Endothelial cell of umbilical vein (primary cell): Measurements from ENCODE around the gene LKAAEAR1. TPM values are rescaled to one million over a fixed set of nuclear protein-coding genes. Genes with fewer than 3 reads are reported as not detected.
"Not testable (repeated sequence)": the region's sequence is repeated elsewhere in the genome, so short reads cannot be mapped to it uniquely, and the experiment has no call there.

Source experiments
- BruUV-seq: library from RNA; stranded (reverse); fragments of 400-500 nt; replicated peaks from 2 replicates; lab custom pipeline; 2021; lab: Mats Ljungman, UMichigan
- CTCF ChIA-PET: fragments of 300-600, 350-600 bp; sonication (Branson Sonifier 250); formaldehyde crosslinking; loops from one replicate; lab custom pipeline; 2021; ENCODE audit warnings: antibody characterized with exemption, inconsistent platforms; lab: Charles Lee
- POLR2A ChIA-PET: fragments of 300-600, 350-600 bp; sonication (Branson Sonifier 250); formaldehyde crosslinking; loops from one replicate; lab custom pipeline; 2021; ENCODE audit warnings: antibody characterized with exemption, inconsistent platforms; lab: Charles Lee
- DNase-seq: peaks from one replicate; pipeline ENCODE4 v3.0.0-alpha.2; 2011; ENCODE audit warnings: low read depth, low spot score
- FAIRE-seq: peaks from 2 replicates; lab custom pipeline; 2011; peaks lifted over from hg19 to GRCh38; lab: Jason Lieb, UNC
- H2AFZ ChIP-seq: 2 replicates; pipeline ENCODE4 v1.6.0; 2012; ENCODE audit warnings: low read depth, low read length, control low read depth, inconsistent platforms
- H3K27ac ChIP-seq: 2 replicates; pipeline ENCODE4 v1.5.1; 2011; ENCODE audit warnings: low read depth, mild to moderate bottlenecking, control low read depth, low read length, moderate library complexity; ENCODE audit not compliant: insufficient read depth
- H3K27me3 ChIP-seq, 2 experiments: 2 replicates each; pipeline versions ENCODE4 v1.6.0 to v1.6.1; 2011; ENCODE audit warnings: low read length in 2 of 2, mixed read lengths in 1 of 2; ENCODE audit not compliant: control insufficient read depth in 2 of 2, insufficient read depth in 2 of 2
- H3K36me3 ChIP-seq, 2 experiments: 2 replicates in 1 of 2; 3 replicates in 1 of 2; pipeline ENCODE4 v1.5.1; 2011; ENCODE audit warnings: low read length in 2 of 2, mild to moderate bottlenecking in 1 of 2, moderate library complexity in 1 of 2; ENCODE audit not compliant: control insufficient read depth in 2 of 2, insufficient read depth in 2 of 2; ENCODE audit errors: extremely low read depth in 1 of 2
- H3K4me1 ChIP-seq: 3 replicates; pipeline ENCODE4 v1.5.1; 2011; ENCODE audit warnings: mild to moderate bottlenecking, low read length; ENCODE audit not compliant: control insufficient read depth, insufficient read depth; ENCODE audit errors: extremely low read depth
- H3K4me2 ChIP-seq: 2 replicates; pipeline ENCODE4 v1.6.1; 2011; ENCODE audit warnings: low read length, control low read depth, mixed read lengths; ENCODE audit not compliant: insufficient read depth
- H3K4me3 ChIP-seq, 3 experiments: fragments of 200-600 bp in 1 of 3; sonication (generic), shearing (Covaris generic) in 1 of 3; replicated peaks in 1 of 3; 2 replicates each; pipeline ENCODE4 v1.5.1; 2011 to 2016; ENCODE audit warnings: control low read depth in 3 of 3, low read length in 3 of 3, mild to moderate bottlenecking in 2 of 3, inconsistent platforms in 1 of 3, low read depth in 1 of 3, moderate library complexity in 1 of 3; ENCODE audit not compliant: insufficient read depth in 1 of 3
- H3K79me2 ChIP-seq: 2 replicates; pipeline ENCODE4 v1.6.0; 2012; ENCODE audit warnings: low read length, inconsistent platforms; ENCODE audit not compliant: control insufficient read depth, insufficient read depth
- H3K9ac ChIP-seq: replicated peaks from 2 replicates; pipeline ENCODE3; 2011; ENCODE audit warnings: low read length, control low read depth; ENCODE audit not compliant: insufficient read depth; ENCODE audit errors: extremely low read depth
- H3K9me1 ChIP-seq: replicated peaks from 3 replicates; pipeline ENCODE4 v1.6.0; 2011; ENCODE audit warnings: mild to moderate bottlenecking, low read length; ENCODE audit not compliant: control insufficient read depth, insufficient read depth; ENCODE audit errors: extremely low read depth
- H3K9me3 ChIP-seq: replicated peaks from 2 replicates; pipeline ENCODE4 v1.5.1; 2012; ENCODE audit warnings: low read length, inconsistent platforms; ENCODE audit not compliant: control insufficient read depth, insufficient read depth
- H4K20me1 ChIP-seq: replicated peaks from 2 replicates; pipeline ENCODE3; 2011; ENCODE audit warnings: mild to moderate bottlenecking, low read length; ENCODE audit not compliant: control insufficient read depth, insufficient read depth; ENCODE audit errors: extremely low read depth
- CTCF ChIP-seq, 2 donors: IDR thresholded peaks; 1 replicate in 1 of 2; 2 replicates in 1 of 2; pipeline ENCODE4 v1.5.1; 2011; ENCODE audit warnings: low read length in 2 of 2, mild to moderate bottlenecking in 2 of 2, moderate library complexity in 2 of 2, control low read depth in 1 of 2, inconsistent platforms in 1 of 2, low read depth in 1 of 2; ENCODE audit not compliant: insufficient read depth in 1 of 2; ENCODE audit errors: extremely low read depth in 1 of 2
- EZH2 ChIP-seq: IDR thresholded peaks from 2 replicates; pipeline ENCODE4 v1.6.1; 2012; ENCODE audit warnings: borderline replicate concordance, low read depth, mild to moderate bottlenecking, moderate library complexity, low read length, inconsistent platforms; ENCODE audit not compliant: severe bottlenecking
- FOS ChIP-seq: IDR thresholded peaks from 2 replicates; pipeline ENCODE4 v1.6.1; 2011; ENCODE audit warnings: mild to moderate bottlenecking, low read length, moderate library complexity, borderline replicate concordance; ENCODE audit not compliant: insufficient read depth
- GATA2 ChIP-seq: IDR thresholded peaks from 2 replicates; pipeline ENCODE4 v1.7.0; 2011; ENCODE audit warnings: low read depth, mild to moderate bottlenecking, moderate library complexity, mixed read lengths, low read length; ENCODE audit not compliant: insufficient read length, insufficient read depth
- JUN ChIP-seq: IDR thresholded peaks from 2 replicates; pipeline ENCODE4 v1.6.1; 2011; ENCODE audit warnings: borderline replicate concordance, low read depth; ENCODE audit not compliant: insufficient read length, insufficient read depth
- MAX ChIP-seq: IDR thresholded peaks from 2 replicates; pipeline ENCODE4 v1.6.1; 2011; ENCODE audit not compliant: insufficient read depth, insufficient read length
- MYC ChIP-seq: IDR thresholded peaks from one replicate; pipeline ENCODE4 v1.6.1; 2011; ENCODE audit warnings: mild to moderate bottlenecking, low read depth, low read length
- POLR2A ChIP-seq: IDR thresholded peaks from 2 replicates; pipeline ENCODE4 v1.6.1; 2012; ENCODE audit warnings: low read depth, mild to moderate bottlenecking, control low read depth, low read length
- POLR2AphosphoS5 ChIP-seq: IDR thresholded peaks from 2 replicates; pipeline ENCODE4 v1.6.1; 2012; ENCODE audit warnings: low read depth, mild to moderate bottlenecking, control low read depth, low read length, moderate library complexity; ENCODE audit not compliant: insufficient read depth
- dilution Hi-C: fragments of 300-500 bp; cut with MboI; formaldehyde crosslinking; loops from one replicate; pipeline ENCODE4 v1.15.0; 2019; ENCODE audit warnings: low sequenced_read_pairs; ENCODE audit not compliant: extremely low pct_ligation_motif_present
- intact Hi-C: fragments of 100-400 bp; cut with micrococcal nuclease; formaldehyde crosslinking; loops from one replicate; pipeline ENCODE4 v1.10.0; 2022
- polyA plus RNA-seq, 4 experiments: library from polyadenylated mRNA; depleted of rRNA in 3 of 4; stranded (reverse) in 3 of 4; unstranded in 1 of 4; fragments of >200 nt; gene quantifications; 2 replicates each; pipeline versions ENCODE4 v1.2.1 to v1.2.3, GENCODE V29; 2011 to 2012; ENCODE audit warnings: missing spikeins in 1 of 4
- total RNA-seq: library from RNA; stranded (reverse); gene quantifications from 2 replicates; pipeline ENCODE4 v1.2.3, GENCODE V29; 2021

LKAAEAR1 gene
- total and polyA plus RNA-seq, 2 donors (not counting 3 experiments of a cell fraction or from before 2014, with no cell fraction given) = 0.29 TPM; not detected in 1

- Histone ChIP-seq H3K36me3 (no peaks in the 10 kb centered on the region), H2AFZ (no peak overlapping the region), H3K27ac (no peak overlapping the region), H3K27me3 (peaks cover 0 to 6% of the 10 kb centered on the region in 2 experiments), H3K4me1 (no peaks in the 10 kb centered on the region), H3K9me1 (no peaks in the 10 kb centered on the region), H3K4me3 (no peak overlapping the region), H3K9ac (no peak overlapping the region), H3K79me2 (no peaks in the 10 kb centered on the region), H3K9me3 (no peaks in the 10 kb centered on the region), H3K4me2 (no peak overlapping the region), H4K20me1 (no peaks in the 10 kb centered on the region)
- TF ChIP-seq CTCF (IDR thresholded peaks at IDR 0.05; ENCODE audit: extremely low read depth in 1 of 2, insufficient read depth in 1 of 2, low read depth in 1 of 2, low read length in 2 of 2) (no peak), MYC (no peak), EZH2 (no peak), POLR2AphosphoS5 (no peak), GATA2 (no peak), JUN (no peak), FOS (no peak), MAX (no peak), POLR2A (no peak)
- intact Hi-C loops (loop anchor here (10.0 kb wide), 1 partner anchor 64 kb away; the partner anchor contains the start of gene TCEA2), dilution Hi-C loops (no loop called here)
- BruUV-seq = no TSS peak
- POLR2A ChIA-PET = no interaction called here
- DNase-seq (no peak), FAIRE-seq (no peak)
- CTCF ChIA-PET = no interaction called here
Measured at GRCh38 chr20:64129146-64129782, 45.1 kb upstream of the LKAAEAR1 start.

- intact Hi-C loops = loop anchor here (10.0 kb wide), 1 partner anchor 59 kb away; the partner anchor contains the start of gene TCEA2
- dilution Hi-C loops, H2AFZ ChIP-seq, CTCF ChIA-PET, H3K9me3 ChIP-seq, POLR2A ChIA-PET, H3K9ac ChIP-seq, H3K4me2 ChIP-seq, H3K4me3 ChIP-seq, H3K36me3 ChIP-seq, H3K4me1 ChIP-seq, DNase-seq, H3K27ac ChIP-seq, H3K79me2 ChIP-seq, FAIRE-seq, H4K20me1 ChIP-seq, H3K9me1 ChIP-seq, BruUV-seq: not testable (repeated sequence)
- peaks cover 10 to 15% of the 10 kb centered on the region in 2 experiments for H3K27me3 ChIP-seq
Measured at GRCh38 chr20:64123517-64123916, 39.3 kb upstream of the LKAAEAR1 start.
